C4-2B (cell line): ENCODE data around the gene SMCO4.

Experiments used
- ZFX ChIP-seq: fragments of 450-650 bp; IDR thresholded peaks from 2 replicates; pipeline ENCODE4 v1.6.1; 2017
- TF ChIP-seq, protein P1 (sequence below): fragments of 450-650 bp; conservative IDR thresholded peaks from 2 replicates; pipeline ENCODE4 v1.5.1; 2017; ENCODE audit warnings: mild to moderate bottlenecking

DNA sequence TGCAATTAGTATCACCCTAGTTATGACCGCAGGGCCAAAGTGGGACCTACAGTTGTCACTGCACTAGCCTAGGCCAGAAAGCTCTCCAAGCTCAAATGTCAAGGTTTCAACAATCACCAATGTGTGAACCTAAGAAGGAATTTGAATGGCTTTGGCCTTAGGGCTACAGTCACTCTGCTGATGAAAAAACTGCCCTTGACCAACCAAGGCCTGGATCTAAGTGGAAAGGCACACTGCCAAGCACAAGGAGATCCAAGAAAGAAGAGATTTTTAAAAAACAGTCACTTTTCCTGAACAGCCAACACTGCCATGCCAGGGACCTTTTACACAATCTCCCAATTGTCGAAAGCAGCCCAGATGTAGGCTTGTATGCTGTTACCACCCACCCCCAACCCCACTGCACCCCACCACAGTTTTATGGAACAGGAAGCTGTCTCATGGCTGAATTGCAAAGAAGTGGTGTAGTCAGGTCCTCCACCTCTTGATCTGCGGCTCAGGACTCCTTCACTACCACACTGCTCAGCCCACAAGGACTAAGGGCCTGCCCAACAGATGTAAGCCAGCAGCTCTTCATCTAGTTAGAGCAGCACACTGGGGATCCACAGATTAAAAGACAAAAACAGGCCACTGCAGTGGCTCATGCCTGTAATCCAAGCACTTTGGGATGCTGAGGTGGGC, 32.9 kb downstream of the SMCO4 start:
- TF ChIP-seq, protein P1, sequence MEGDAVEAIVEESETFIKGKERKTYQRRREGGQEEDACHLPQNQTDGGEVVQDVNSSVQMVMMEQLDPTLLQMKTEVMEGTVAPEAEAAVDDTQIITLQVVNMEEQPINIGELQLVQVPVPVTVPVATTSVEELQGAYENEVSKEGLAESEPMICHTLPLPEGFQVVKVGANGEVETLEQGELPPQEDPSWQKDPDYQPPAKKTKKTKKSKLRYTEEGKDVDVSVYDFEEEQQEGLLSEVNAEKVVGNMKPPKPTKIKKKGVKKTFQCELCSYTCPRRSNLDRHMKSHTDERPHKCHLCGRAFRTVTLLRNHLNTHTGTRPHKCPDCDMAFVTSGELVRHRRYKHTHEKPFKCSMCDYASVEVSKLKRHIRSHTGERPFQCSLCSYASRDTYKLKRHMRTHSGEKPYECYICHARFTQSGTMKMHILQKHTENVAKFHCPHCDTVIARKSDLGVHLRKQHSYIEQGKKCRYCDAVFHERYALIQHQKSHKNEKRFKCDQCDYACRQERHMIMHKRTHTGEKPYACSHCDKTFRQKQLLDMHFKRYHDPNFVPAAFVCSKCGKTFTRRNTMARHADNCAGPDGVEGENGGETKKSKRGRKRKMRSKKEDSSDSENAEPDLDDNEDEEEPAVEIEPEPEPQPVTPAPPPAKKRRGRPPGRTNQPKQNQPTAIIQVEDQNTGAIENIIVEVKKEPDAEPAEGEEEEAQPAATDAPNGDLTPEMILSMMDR, result no peak
- no peak for TF ChIP-seq ZFX
